A549 (cell line): ENCODE results near the gene SH2D3A. TPM values are rescaled to one million over a fixed set of nuclear protein-coding genes. Genes with fewer than 3 reads are reported as not detected.

Experiments used
- ATAC-seq, 2 experiments: fragments of 200-7000 bp in 1 of 2; fragments of >200 bp in 1 of 2; cut with Nextera tagmentation in 1 of 2; cut with Tn5 transposase in 1 of 2; 3 replicates each; pipeline versions ENCODE4 v1.8.0 to v1.9.1; 2018 to 2020; ENCODE audit warnings: mild to moderate bottlenecking in 1 of 2, moderate library complexity in 1 of 2
- CTCF ChIA-PET: fragments of 300-600 bp; sonication (Branson Sonifier 250); formaldehyde crosslinking; extraction: SDS; loops from one replicate; lab custom pipeline; 2021; ENCODE audit warnings: antibody characterized with exemption, inconsistent platforms; lab: Yijun Ruan, JAX
- POLR2A ChIA-PET: fragments of 350-600 bp; formaldehyde crosslinking; extraction: SDS; loops from one replicate; lab custom pipeline; 2021; ENCODE audit warnings: antibody characterized with exemption, inconsistent platforms; lab: Yijun Ruan, JAX
- DNase-seq, 2 experiments: peaks; one replicate each; pipeline versions ENCODE4 v3.0.0 to v3.0.0-alpha.2; 2011 to 2016; ENCODE audit warnings: low read depth in 1 of 2, low spot score in 1 of 2
- FAIRE-seq: peaks from 2 replicates; lab custom pipeline; 2011; peaks lifted over from hg19 to GRCh38; lab: Jason Lieb, UNC
- H3K27ac ChIP-seq, 2 experiments: fragments of >200 bp; sonication (Bioruptor Twin); formaldehyde crosslinking; 3 replicates each; pipeline ENCODE4 v1.5.1; 2016 to 2017
- H3K4me1 ChIP-seq: fragments of >200 bp; sonication (Bioruptor Twin); formaldehyde crosslinking; 3 replicates; pipeline ENCODE4 v1.6.1; 2016
- H3K4me2 ChIP-seq: fragments of >200 bp; sonication (Bioruptor Twin); formaldehyde crosslinking; 3 replicates; pipeline ENCODE4 v1.6.1; 2016
- H3K4me3 ChIP-seq: fragments of >200 bp; sonication (Bioruptor Twin); formaldehyde crosslinking; 3 replicates; pipeline ENCODE4 v1.5.1; 2016
- H3K9me3 ChIP-seq: fragments of >200 bp; sonication (Bioruptor Twin); formaldehyde crosslinking; 3 replicates; pipeline ENCODE4 v1.6.1; 2016
- BHLHE40 ChIP-seq: IDR thresholded peaks from 2 replicates; pipeline ENCODE4 v1.6.1; 2012; ENCODE audit warnings: low read depth, low read length, inconsistent platforms
- CEBPB ChIP-seq, 2 experiments: fragments of >200 bp in 1 of 2; sonication (Bioruptor Twin) in 1 of 2; formaldehyde crosslinking in 1 of 2; IDR thresholded peaks; 2 replicates each; pipeline ENCODE4 v1.6.1; 2012 to 2016
- CHD2 ChIP-seq: fragments of 150-350 bp; IDR thresholded peaks from 2 replicates; pipeline ENCODE4 v1.6.1; 2014; ENCODE audit warnings: low read length; ENCODE audit not compliant: partially characterized antibody
- CHD4 ChIP-seq: fragments of 200-600 bp; sonication (generic); IDR thresholded peaks from 2 replicates; pipeline ENCODE4 v1.6.1; 2016; ENCODE audit warnings: antibody characterized with exemption, mild to moderate bottlenecking, borderline replicate concordance
- EP300 ChIP-seq, 2 experiments: fragments of >200 bp; sonication (Bioruptor Twin); formaldehyde crosslinking; IDR thresholded peaks; 2 replicates in 1 of 2; 3 replicates in 1 of 2; pipeline ENCODE4 v1.6.1; 2016 to 2017
- FOSL2 ChIP-seq, 2 experiments: fragments of 450-650 bp in 1 of 2; fragments of >200 bp in 1 of 2; sonication (Bioruptor Twin) in 1 of 2; formaldehyde crosslinking; IDR thresholded peaks; 2 replicates each; pipeline versions ENCODE4 v1.5.0 to v1.6.1; 2016 to 2020; ENCODE audit warnings: mild to moderate bottlenecking in 1 of 2, moderate library complexity in 1 of 2
- FOXS1 ChIP-seq: fragments of 250-450 bp; sonication (Bioruptor Pico); IDR thresholded peaks from 2 replicates; pipeline ENCODE4 v1.5.0; 2020; ENCODE audit warnings: mild to moderate bottlenecking, moderate library complexity
- GATA3 ChIP-seq: IDR thresholded peaks from 2 replicates; pipeline ENCODE4 v1.6.1; 2012; ENCODE audit warnings: borderline replicate concordance
- HOXB5 ChIP-seq: fragments of 250-450 bp; sonication (Bioruptor Pico); IDR thresholded peaks from 2 replicates; pipeline ENCODE4 v1.5.0; 2020; ENCODE audit warnings: mild to moderate bottlenecking, moderate library complexity
- JUN ChIP-seq, 2 experiments: fragments of >200 bp; sonication (Bioruptor Twin); formaldehyde crosslinking; IDR thresholded peaks; 2 replicates in 1 of 2; 3 replicates in 1 of 2; pipeline ENCODE4 v1.6.1; 2016 to 2017
- JUNB ChIP-seq: fragments of >200 bp; sonication (Bioruptor Twin); formaldehyde crosslinking; IDR thresholded peaks from 2 replicates; pipeline ENCODE4 v1.6.1; 2016
- MAFK ChIP-seq: fragments of 450-650 bp; IDR thresholded peaks from 2 replicates; pipeline ENCODE4 v1.6.1; 2014; ENCODE audit not compliant: partially characterized antibody
- MAZ ChIP-seq: fragments of 150-350 bp; IDR thresholded peaks from 2 replicates; pipeline ENCODE4 v1.6.1; 2014; ENCODE audit warnings: antibody characterized with exemption, low read depth, low read length, borderline replicate concordance
- NFE2L2 ChIP-seq: fragments of 150-350 bp; conservative IDR thresholded peaks from 2 replicates; pipeline ENCODE4 v1.6.1; 2014; ENCODE audit warnings: low read length
- PHF8 ChIP-seq: fragments of 200-600 bp; sonication (generic); IDR thresholded peaks from 2 replicates; pipeline ENCODE4 v1.6.1; 2016; ENCODE audit warnings: low read depth, mild to moderate bottlenecking, antibody characterized with exemption, moderate library complexity, borderline replicate concordance
- POLR2A ChIP-seq: IDR thresholded peaks from 2 replicates; pipeline ENCODE4 v1.6.1; 2012; ENCODE audit warnings: mild to moderate bottlenecking, low read length
- POLR2AphosphoS2 ChIP-seq: conservative IDR thresholded peaks from 2 replicates; pipeline ENCODE4 v1.6.1; 2012; ENCODE audit warnings: low read length, improper control_type of control experiment, inconsistent platforms
- RARB ChIP-seq: fragments of 250-450 bp; sonication (Bioruptor Pico); IDR thresholded peaks from 2 replicates; pipeline ENCODE4 v1.8.0; 2021; ENCODE audit warnings: mild to moderate bottlenecking, moderate library complexity
- RFX5 ChIP-seq: fragments of 450-650 bp; IDR thresholded peaks from 2 replicates; pipeline ENCODE4 v1.7.1; 2014; ENCODE audit warnings: antibody characterized with exemption, mild to moderate bottlenecking, moderate library complexity
- TFCP2L1 ChIP-seq: fragments of 250-450 bp; sonication (Bioruptor Pico); IDR thresholded peaks from 2 replicates; pipeline ENCODE4 v1.5.0; 2021; ENCODE audit warnings: mild to moderate bottlenecking
- ZC3H11A ChIP-seq: fragments of 450-650 bp; IDR thresholded peaks from 2 replicates; pipeline ENCODE4 v1.6.1; 2014; ENCODE audit warnings: antibody characterized with exemption, mild to moderate bottlenecking
- ZFP36 ChIP-seq: fragments of 450-650 bp; IDR thresholded peaks from 2 replicates; pipeline ENCODE4 v1.6.1; 2014; ENCODE audit warnings: borderline replicate concordance; ENCODE audit not compliant: partially characterized antibody
- WGBS: methylation state at CpG from one replicate; pipeline ENCODE4 v1.1.6; 2017; ENCODE audit errors: missing lambda C conversion rate; 5-methylcytosine and 5-hydroxymethylcytosine counted together
- polyA plus RNA-seq, 4 experiments: library from polyadenylated mRNA; depleted of rRNA in 3 of 4; stranded (reverse); fragments of >200 nt; fragmentation: RNase III in 1 of 4; extraction: RNeasy Plus Mini Kit Qiagen cat#74134 plus additional on column Dnase treatment in 1 of 4; gene quantifications; 2 replicates in 3 of 4; 3 replicates in 1 of 4; pipeline ENCODE4 v1.2.3, GENCODE V29; 2011 to 2017
- TF ChIP-seq, protein P1 (sequence below): fragments of >200 bp; sonication (Bioruptor Twin); formaldehyde crosslinking; IDR thresholded peaks from 2 replicates; pipeline ENCODE4 v1.6.1; 2016
- TF ChIP-seq, protein P2 (sequence below): fragments of 200-600 bp; sonication (generic); IDR thresholded peaks from 2 replicates; pipeline ENCODE4 v1.6.1; 2016; ENCODE audit warnings: antibody characterized with exemption, mild to moderate bottlenecking, moderate library complexity
- TF ChIP-seq, protein P3 (sequence below): IDR thresholded peaks from 2 replicates; pipeline ENCODE4 v1.6.1; 2012
- TF ChIP-seq, protein P4 (sequence below): fragments of >200 bp; sonication (Bioruptor Twin); formaldehyde crosslinking; IDR thresholded peaks from 3 replicates; pipeline ENCODE4 v1.6.1; 2016
- TF ChIP-seq, protein P5 (sequence below): fragments of 150-350 bp; IDR thresholded peaks from 2 replicates; pipeline ENCODE4 v1.6.1; 2014; ENCODE audit warnings: low read depth, mild to moderate bottlenecking, low read length
- TF ChIP-seq, protein P6 (sequence below): IDR thresholded peaks from 2 replicates; pipeline ENCODE4 v1.6.1; 2012; ENCODE audit warnings: low read depth, borderline replicate concordance

The SH2D3A gene
- polyA plus RNA-seq, 2 of the 4 experiments (the other 2 are of a cell fraction): 6.7 to 10.0 TPM

DNA sequence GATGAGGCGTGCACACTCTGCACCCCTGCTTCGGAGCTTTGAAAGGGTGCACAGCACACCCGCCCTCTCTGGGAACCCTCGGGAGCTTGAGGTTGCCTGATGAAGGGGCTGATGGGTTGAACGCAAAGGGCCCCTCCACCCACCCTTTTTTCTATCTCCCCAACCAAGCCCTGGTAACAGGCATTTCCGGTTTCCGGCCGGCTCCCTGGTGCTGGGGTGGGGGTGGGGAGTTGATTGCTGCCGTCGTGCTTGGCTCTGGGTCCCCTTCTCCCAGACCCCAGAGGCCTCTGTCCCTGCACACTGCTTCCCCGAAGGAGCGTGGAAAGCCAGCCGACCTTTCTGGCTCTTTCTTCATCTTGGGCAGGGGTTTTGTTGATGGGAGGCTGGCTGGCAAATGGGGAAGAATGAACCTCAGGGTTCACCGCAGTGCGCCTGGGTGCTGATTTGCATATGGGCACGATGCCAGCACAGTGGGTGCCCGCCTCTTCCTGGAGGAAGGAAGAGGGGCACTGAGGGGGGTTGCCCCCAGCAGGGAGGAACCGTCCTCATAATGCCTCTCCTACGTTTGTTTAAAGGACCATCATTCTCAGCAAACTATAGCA is 34.4 kb upstream of the SH2D3A start:
- 2% methylated on average over 12 of the region's 19 CpGs for WGBS
- peaks cover 24% of the 10 kb centered on the region for H3K4me1 ChIP-seq
- no peaks in the 10 kb centered on the region for H3K9me3 ChIP-seq
- H3K4me2 ChIP-seq: peak overlapping the region; percentile 92
- CTCF ChIA-PET: interaction anchor here (1.1 to 1.6 kb wide), 6 partner anchors 10 to 63 kb away, joined by 3 to 10 read pairs (median 5); partner anchors contain the start of genes GPR108 and VAV1
- peak overlapping the region; percentile 92 to 100 for H3K27ac ChIP-seq
- FAIRE-seq: no peak
- TF ChIP-seq TFCP2L1 (CRISPR knock-in tag) (no peak), POLR2A (peak; percentile 8; the same call in 1 of the 2 replicates), ZC3H11A (no peak), MAZ (no peak), NFE2L2 (no peak), CHD2 (peak; percentile 25), PHF8 (no peak), MAFK (no peak), RARB (CRISPR knock-in tag) (peak; percentile 17; the same call in 1 of the 2 replicates), RFX5 (no peak), POLR2AphosphoS2 (no peak), ZFP36 (peak; percentile 52), BHLHE40 (no peak), JUN (IDR thresholded peaks at IDR 0.05) (peak in 1 of 2 experiments; percentile 16; a peak in 1 of 5 replicates)
- TF ChIP-seq, protein P1, sequence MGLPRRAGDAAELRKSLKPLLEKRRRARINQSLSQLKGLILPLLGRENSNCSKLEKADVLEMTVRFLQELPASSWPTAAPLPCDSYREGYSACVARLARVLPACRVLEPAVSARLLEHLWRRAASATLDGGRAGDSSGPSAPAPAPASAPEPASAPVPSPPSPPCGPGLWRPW: no peak
- TF ChIP-seq, protein P2, sequence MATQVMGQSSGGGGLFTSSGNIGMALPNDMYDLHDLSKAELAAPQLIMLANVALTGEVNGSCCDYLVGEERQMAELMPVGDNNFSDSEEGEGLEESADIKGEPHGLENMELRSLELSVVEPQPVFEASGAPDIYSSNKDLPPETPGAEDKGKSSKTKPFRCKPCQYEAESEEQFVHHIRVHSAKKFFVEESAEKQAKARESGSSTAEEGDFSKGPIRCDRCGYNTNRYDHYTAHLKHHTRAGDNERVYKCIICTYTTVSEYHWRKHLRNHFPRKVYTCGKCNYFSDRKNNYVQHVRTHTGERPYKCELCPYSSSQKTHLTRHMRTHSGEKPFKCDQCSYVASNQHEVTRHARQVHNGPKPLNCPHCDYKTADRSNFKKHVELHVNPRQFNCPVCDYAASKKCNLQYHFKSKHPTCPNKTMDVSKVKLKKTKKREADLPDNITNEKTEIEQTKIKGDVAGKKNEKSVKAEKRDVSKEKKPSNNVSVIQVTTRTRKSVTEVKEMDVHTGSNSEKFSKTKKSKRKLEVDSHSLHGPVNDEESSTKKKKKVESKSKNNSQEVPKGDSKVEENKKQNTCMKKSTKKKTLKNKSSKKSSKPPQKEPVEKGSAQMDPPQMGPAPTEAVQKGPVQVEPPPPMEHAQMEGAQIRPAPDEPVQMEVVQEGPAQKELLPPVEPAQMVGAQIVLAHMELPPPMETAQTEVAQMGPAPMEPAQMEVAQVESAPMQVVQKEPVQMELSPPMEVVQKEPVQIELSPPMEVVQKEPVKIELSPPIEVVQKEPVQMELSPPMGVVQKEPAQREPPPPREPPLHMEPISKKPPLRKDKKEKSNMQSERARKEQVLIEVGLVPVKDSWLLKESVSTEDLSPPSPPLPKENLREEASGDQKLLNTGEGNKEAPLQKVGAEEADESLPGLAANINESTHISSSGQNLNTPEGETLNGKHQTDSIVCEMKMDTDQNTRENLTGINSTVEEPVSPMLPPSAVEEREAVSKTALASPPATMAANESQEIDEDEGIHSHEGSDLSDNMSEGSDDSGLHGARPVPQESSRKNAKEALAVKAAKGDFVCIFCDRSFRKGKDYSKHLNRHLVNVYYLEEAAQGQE: no peak
- TF ChIP-seq, protein P3, sequence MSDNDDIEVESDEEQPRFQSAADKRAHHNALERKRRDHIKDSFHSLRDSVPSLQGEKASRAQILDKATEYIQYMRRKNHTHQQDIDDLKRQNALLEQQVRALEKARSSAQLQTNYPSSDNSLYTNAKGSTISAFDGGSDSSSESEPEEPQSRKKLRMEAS: no peak
- TF ChIP-seq, all 56 proteins: peak for 5
- peak; percentile 78 to 90 for ATAC-seq
- POLR2A ChIA-PET: interaction anchor here (0.6 to 3.3 kb wide), 9 partner anchors 10 to 1509 kb away, joined by 3 to 19 read pairs (median 5); partner anchors contain the start of genes GPR108, SH2D3A and TNFSF9
- peak; percentile 53 to 87 for DNase-seq
- peak overlapping the region; percentile 44 for H3K4me3 ChIP-seq

DNA sequence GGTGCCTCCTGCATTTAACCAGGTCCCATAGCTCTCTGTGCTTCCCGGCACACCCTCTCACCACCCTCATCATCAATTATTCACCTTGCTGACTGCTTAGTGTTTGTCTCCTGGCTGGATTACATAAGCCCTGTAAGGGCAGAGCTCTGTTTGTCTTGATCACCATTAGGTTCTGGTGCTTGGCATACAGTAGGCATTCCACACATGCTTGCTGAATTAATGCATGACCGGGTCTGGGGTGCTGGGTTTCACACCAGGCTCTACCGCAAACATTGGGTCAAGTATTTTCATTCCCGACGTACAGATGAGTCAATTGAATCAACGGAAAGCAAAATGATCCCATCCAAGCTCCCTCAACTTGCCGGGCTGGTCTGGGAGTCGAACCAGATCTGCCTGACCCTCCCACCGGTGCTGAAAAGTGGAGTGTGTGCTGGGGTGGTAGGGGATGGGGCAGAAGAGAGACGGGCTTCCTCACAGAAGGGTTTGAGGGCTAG is 33.8 kb upstream of the SH2D3A start:
- CTCF ChIA-PET: interaction anchor here (1.4 to 1.6 kb wide), 3 partner anchors 28 to 63 kb away, joined by 5 to 9 read pairs (median 5); no protein-coding TSS in a partner anchor
- 0% methylated on average over 10 of the region's 10 CpGs for WGBS
- POLR2A ChIA-PET: interaction anchor here (0.6 to 3.3 kb wide), 10 partner anchors 10 to 1508 kb away, joined by 3 to 19 read pairs (median 5); partner anchors contain the start of genes GPR108, SH2D3A and TNFSF9
- FAIRE-seq: peak; percentile 74
- peak; percentile 82 to 93 for ATAC-seq
- no peaks in the 10 kb centered on the region for H3K9me3 ChIP-seq
- peak overlapping the region; percentile 92 for H3K4me2 ChIP-seq
- peak overlapping the region; percentile 44 for H3K4me3 ChIP-seq
- peak; percentile 58 to 96 for DNase-seq
- peak overlapping the region; percentile 92 to 100 for H3K27ac ChIP-seq
- peaks cover 24% of the 10 kb centered on the region for H3K4me1 ChIP-seq
- TF ChIP-seq BHLHE40 (no peak), JUN (IDR thresholded peaks at IDR 0.05) (peak in 1 of 2 experiments; percentile 19; a peak in 2 of 5 replicates), CHD4 (no peak), CEBPB (IDR thresholded peaks at IDR 0.05) (peak in 1 of 2 experiments; percentile 90; a peak in 2 of 4 replicates), MAZ (no peak), JUNB (peak; percentile 40; the same call in 1 of the 2 replicates), POLR2A (no peak), GATA3 (peak; percentile 77; the same call in 1 of the 2 replicates), HOXB5 (CRISPR knock-in tag) (peak; percentile 77; the same call in 1 of the 2 replicates), EP300 (IDR thresholded peaks at IDR 0.05) (peak; percentile 30 to 59; a peak in 2 of 5 replicates), FOXS1 (CRISPR knock-in tag) (no peak), FOSL2 (IDR thresholded peaks at IDR 0.05) (0 out of 2 replicates have a peak, but pooled peaks have one; percentile 24), FOSL2 (CRISPR knock-in tag; IDR thresholded peaks at IDR 0.05) (peak; percentile 83), CHD2 (no peak)
- TF ChIP-seq, protein P4, sequence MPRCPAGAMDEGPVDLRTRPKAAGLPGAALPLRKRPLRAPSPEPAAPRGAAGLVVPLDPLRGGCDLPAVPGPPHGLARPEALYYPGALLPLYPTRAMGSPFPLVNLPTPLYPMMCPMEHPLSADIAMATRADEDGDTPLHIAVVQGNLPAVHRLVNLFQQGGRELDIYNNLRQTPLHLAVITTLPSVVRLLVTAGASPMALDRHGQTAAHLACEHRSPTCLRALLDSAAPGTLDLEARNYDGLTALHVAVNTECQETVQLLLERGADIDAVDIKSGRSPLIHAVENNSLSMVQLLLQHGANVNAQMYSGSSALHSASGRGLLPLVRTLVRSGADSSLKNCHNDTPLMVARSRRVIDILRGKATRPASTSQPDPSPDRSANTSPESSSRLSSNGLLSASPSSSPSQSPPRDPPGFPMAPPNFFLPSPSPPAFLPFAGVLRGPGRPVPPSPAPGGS: no peak
- TF ChIP-seq, protein P1: no peak
- TF ChIP-seq, protein P5, sequence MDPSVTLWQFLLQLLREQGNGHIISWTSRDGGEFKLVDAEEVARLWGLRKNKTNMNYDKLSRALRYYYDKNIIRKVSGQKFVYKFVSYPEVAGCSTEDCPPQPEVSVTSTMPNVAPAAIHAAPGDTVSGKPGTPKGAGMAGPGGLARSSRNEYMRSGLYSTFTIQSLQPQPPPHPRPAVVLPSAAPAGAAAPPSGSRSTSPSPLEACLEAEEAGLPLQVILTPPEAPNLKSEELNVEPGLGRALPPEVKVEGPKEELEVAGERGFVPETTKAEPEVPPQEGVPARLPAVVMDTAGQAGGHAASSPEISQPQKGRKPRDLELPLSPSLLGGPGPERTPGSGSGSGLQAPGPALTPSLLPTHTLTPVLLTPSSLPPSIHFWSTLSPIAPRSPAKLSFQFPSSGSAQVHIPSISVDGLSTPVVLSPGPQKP: no peak
- TF ChIP-seq, protein P6, sequence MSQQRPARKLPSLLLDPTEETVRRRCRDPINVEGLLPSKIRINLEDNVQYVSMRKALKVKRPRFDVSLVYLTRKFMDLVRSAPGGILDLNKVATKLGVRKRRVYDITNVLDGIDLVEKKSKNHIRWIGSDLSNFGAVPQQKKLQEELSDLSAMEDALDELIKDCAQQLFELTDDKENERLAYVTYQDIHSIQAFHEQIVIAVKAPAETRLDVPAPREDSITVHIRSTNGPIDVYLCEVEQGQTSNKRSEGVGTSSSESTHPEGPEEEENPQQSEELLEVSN: 0 out of 2 replicates have a peak, but pooled peaks have one; percentile 30
